H9 (cell line): ENCODE results near the gene C19orf47. TPM values are rescaled to one million over a fixed set of nuclear protein-coding genes. Genes with fewer than 3 reads are reported as not detected.

Source experiments
- DNase-seq: peaks from one replicate; pipeline ENCODE4 v3.0.0-alpha.2; 2017
- H2AFZ ChIP-seq: one replicate; pipeline ENCODE4 v1.6.1; 2013; ENCODE audit warnings: mild to moderate bottlenecking, low read length, control low read depth, moderate library complexity
- H2AK5ac ChIP-seq: 2 replicates; pipeline ENCODE4 v1.6.1; 2013; ENCODE audit warnings: low read length, control low read depth, mixed read lengths; ENCODE audit not compliant: insufficient read length
- H2BK120ac ChIP-seq: one replicate; pipeline ENCODE4 v1.6.1; 2013; ENCODE audit warnings: low read depth, mild to moderate bottlenecking, low read length, control low read depth, inconsistent platforms; ENCODE audit not compliant: poor library complexity, severe bottlenecking
- H2BK12ac ChIP-seq: 2 replicates; pipeline ENCODE4 v1.6.1; 2013; ENCODE audit warnings: low read length, control low read depth, mixed read lengths, low read depth; ENCODE audit not compliant: insufficient read length
- H2BK15ac ChIP-seq: 2 replicates; pipeline ENCODE4 v1.6.1; 2013; ENCODE audit warnings: low read depth, low read length, control low read depth
- H2BK20ac ChIP-seq: one replicate; pipeline ENCODE4 v1.6.1; 2013; ENCODE audit warnings: low read depth, mild to moderate bottlenecking, low read length, control low read depth, inconsistent platforms; ENCODE audit not compliant: poor library complexity, severe bottlenecking
- H2BK5ac ChIP-seq: 2 replicates; pipeline ENCODE4 v1.6.1; 2013; ENCODE audit warnings: low read length, control low read depth, mixed read lengths; ENCODE audit not compliant: insufficient read length
- H3K14ac ChIP-seq: 2 replicates; pipeline ENCODE4 v1.6.1; 2013; ENCODE audit warnings: low read length, control low read depth; ENCODE audit not compliant: insufficient read depth
- H3K18ac ChIP-seq: 2 replicates; pipeline ENCODE4 v1.6.1; 2013; ENCODE audit warnings: low read depth, mild to moderate bottlenecking, mixed read lengths, low read length, control low read depth; ENCODE audit not compliant: insufficient read length
- H3K23ac ChIP-seq: 2 replicates; pipeline ENCODE4 v1.6.1; 2013; ENCODE audit warnings: low read length, control low read depth, mixed read lengths, low read depth; ENCODE audit not compliant: insufficient read length
- H3K23me2 ChIP-seq: 2 replicates; pipeline ENCODE4 v1.6.1; 2013; ENCODE audit warnings: low read depth, mild to moderate bottlenecking, mixed read lengths, low read length, control low read depth; ENCODE audit not compliant: insufficient read length, poor library complexity, severe bottlenecking
- H3K27ac ChIP-seq: 2 replicates; pipeline ENCODE4 v1.5.1; 2013; ENCODE audit warnings: low read length, control low read depth, mixed read lengths, low read depth; ENCODE audit not compliant: insufficient read length
- H3K27me3 ChIP-seq: 2 replicates; pipeline ENCODE4 v1.6.1; 2013; ENCODE audit warnings: low read length, control low read depth, inconsistent platforms; ENCODE audit not compliant: insufficient read depth
- H3K4ac ChIP-seq: 2 replicates; pipeline ENCODE4 v1.6.1; 2013; ENCODE audit warnings: low read depth, mild to moderate bottlenecking, control low read depth, inconsistent platforms, low read length, moderate library complexity
- H3K4me1 ChIP-seq: 2 replicates; pipeline ENCODE4 v1.6.1; 2013; ENCODE audit warnings: low read length, control low read depth, inconsistent platforms; ENCODE audit not compliant: insufficient read depth
- H3K4me2 ChIP-seq: 2 replicates; pipeline ENCODE4 v1.6.1; 2013; ENCODE audit warnings: low read length, control low read depth, mixed read lengths; ENCODE audit not compliant: insufficient read length, insufficient read depth
- H3K56ac ChIP-seq: 2 replicates; pipeline ENCODE4 v1.6.1; 2013; ENCODE audit warnings: low read depth, mild to moderate bottlenecking, mixed read lengths, low read length, control low read depth; ENCODE audit not compliant: insufficient read length
- H3K79me1 ChIP-seq: 2 replicates; pipeline ENCODE4 v1.6.1; 2013; ENCODE audit warnings: low read depth, mild to moderate bottlenecking, moderate library complexity, low read length, control low read depth, inconsistent platforms; ENCODE audit not compliant: insufficient read depth, poor library complexity, severe bottlenecking
- H3K79me2 ChIP-seq: 2 replicates; pipeline ENCODE4 v1.6.1; 2013; ENCODE audit warnings: low read length, control low read depth, inconsistent platforms; ENCODE audit not compliant: insufficient read depth
- H3K9ac ChIP-seq: 2 replicates; pipeline ENCODE4 v1.6.1; 2013; ENCODE audit warnings: low read length, control low read depth, mixed read lengths; ENCODE audit not compliant: insufficient read length; ENCODE audit errors: extremely low read depth
- H3K9me3 ChIP-seq: one replicate; pipeline ENCODE4 v1.6.1; 2013; ENCODE audit warnings: low read depth, low read length, inconsistent platforms; ENCODE audit not compliant: control insufficient read depth
- H3T11ph ChIP-seq: one replicate; pipeline ENCODE4 v1.6.1; 2013; ENCODE audit warnings: mild to moderate bottlenecking, low read length, control low read depth, inconsistent platforms
- H4K20me1 ChIP-seq: one replicate; pipeline ENCODE4 v1.6.1; 2013; ENCODE audit not compliant: control insufficient read depth, insufficient read length, insufficient read depth
- H4K5ac ChIP-seq: 2 replicates; pipeline ENCODE4 v1.6.1; 2013; ENCODE audit warnings: low read depth, mild to moderate bottlenecking, mixed read lengths, low read length, control low read depth; ENCODE audit not compliant: insufficient read length
- H4K8ac ChIP-seq: replicated peaks from 2 replicates; pipeline ENCODE4 v1.6.1; 2013; ENCODE audit warnings: low read length, control low read depth, mixed read lengths, low read depth; ENCODE audit not compliant: insufficient read length
- H4K91ac ChIP-seq: 2 replicates; pipeline ENCODE4 v1.6.1; 2013; ENCODE audit warnings: low read depth, mild to moderate bottlenecking, moderate library complexity, mixed read lengths, low read length, control low read depth; ENCODE audit not compliant: insufficient read length
- H3K27ac Mint-ChIP-seq, 3 experiments: 2 replicates in 2 of 3; 3 replicates in 1 of 3; pipeline ENCODE4 v1.8.0; 2020 to 2021; ENCODE audit warnings: mixed read lengths in 3 of 3, mild to moderate bottlenecking in 1 of 3, moderate library complexity in 1 of 3
- H3K27me3 Mint-ChIP-seq: 2 replicates; pipeline ENCODE4 v1.8.0; 2021; ENCODE audit warnings: low read depth, mild to moderate bottlenecking, moderate library complexity, mixed read lengths
- H3K36me3 Mint-ChIP-seq, 3 experiments: 2 replicates in 2 of 3; 3 replicates in 1 of 3; pipeline ENCODE4 v1.8.0; 2020 to 2021; ENCODE audit warnings: low read depth in 3 of 3, mixed read lengths in 3 of 3; ENCODE audit not compliant: insufficient read depth in 1 of 3
- H3K4me1 Mint-ChIP-seq, 2 experiments: 2 replicates each; pipeline ENCODE4 v1.8.0; 2020; ENCODE audit warnings: mixed read lengths in 2 of 2
- H3K4me3 Mint-ChIP-seq, 2 experiments: 2 replicates in 1 of 2; 3 replicates in 1 of 2; pipeline ENCODE4 v1.8.0; 2020 to 2021; ENCODE audit warnings: mild to moderate bottlenecking in 2 of 2, mixed read lengths in 2 of 2, moderate library complexity in 1 of 2
- H3K9me3 Mint-ChIP-seq, 2 experiments: 2 replicates in 1 of 2; 3 replicates in 1 of 2; pipeline ENCODE4 v1.8.0; 2020; ENCODE audit warnings: mild to moderate bottlenecking in 2 of 2, mixed read lengths in 2 of 2, moderate library complexity in 1 of 2
- CTCF ChIP-seq: fragments of 200-600 bp; sonication (generic); conservative IDR thresholded peaks from 3 replicates; pipeline ENCODE4 v1.8.0; 2021; ENCODE audit warnings: antibody characterized with exemption, mild to moderate bottlenecking
- WGBS: extraction: QIAGEN DNeasy Blood & Tissue Kit; methylation state at CpG from one replicate; pipeline ENCODE4 v1.1.7; 2013; ENCODE audit warnings: missing lambda C conversion rate, low lambda C conversion rate, mixed read lengths; ENCODE audit not compliant: insufficient read length; ENCODE audit errors: extremely low coverage; 5-methylcytosine and 5-hydroxymethylcytosine counted together
- total RNA-seq: library from RNA; stranded (reverse); gene quantifications from 2 replicates; pipeline ENCODE4 v1.2.1, GENCODE V29; 2021

Gene C19orf47
- total RNA-seq, 1 experiment from 2014 or later: 19.4 TPM

GRCh38 chr19:40285353-40286234 lies 62.6 kb downstream of the C19orf47 start:
- no peak overlapping the region for H2AK5ac ChIP-seq
- H2BK12ac ChIP-seq: no peak overlapping the region
- no peak for TF ChIP-seq CTCF
- peaks cover 13% of the 10 kb centered on the region for H3K79me2 ChIP-seq
- H3K9ac ChIP-seq: peak overlapping the region; percentile 60
- peak overlapping the region; percentile 89 to 96 for H3K4me3 Mint-ChIP-seq
- no peak overlapping the region for H2BK5ac ChIP-seq
- H3K27ac ChIP-seq: peak overlapping the region; percentile 83
- H4K8ac ChIP-seq: no peak overlapping the region
- H3K18ac ChIP-seq: peak overlapping the region; percentile 50
- peak overlapping the region; percentile 99 to 100 (median 100) for H3K27ac Mint-ChIP-seq
- H4K91ac ChIP-seq: no peak overlapping the region
- H2BK20ac ChIP-seq: no peak overlapping the region
- H3K36me3 Mint-ChIP-seq: 0 out of 7 replicates have a peak, but pooled peaks cover 0 to under 1% (median 0%) of the 10 kb centered on the region in 3 experiments
- no peaks in the 10 kb centered on the region for H3K27me3 ChIP-seq
- peaks cover 31 to 39% of the 10 kb centered on the region in 2 experiments for H3K4me1 Mint-ChIP-seq
- no peak overlapping the region for H3K56ac ChIP-seq
- no peaks in the 10 kb centered on the region; the same call in 1 of the 2 replicates for H3K4me1 ChIP-seq
- H3K9me3 ChIP-seq: no peaks in the 10 kb centered on the region
- no peaks in the 10 kb centered on the region for H4K20me1 ChIP-seq
- H2BK120ac ChIP-seq: no peak overlapping the region
- peaks cover 9% of the 10 kb centered on the region for H3K23me2 ChIP-seq
- no CpG with 5 or more reads among the region's 42 CpGs for WGBS
- H3K23ac ChIP-seq: no peak overlapping the region
- H2BK15ac ChIP-seq: no peak overlapping the region
- no peak overlapping the region for H3T11ph ChIP-seq
- peak; percentile 99 for DNase-seq
- peak overlapping the region; percentile 83 for H2AFZ ChIP-seq
- H3K9me3 Mint-ChIP-seq: no peaks in the 10 kb centered on the region; a peak in 1 of 5 replicates
- H3K27me3 Mint-ChIP-seq: no peaks in the 10 kb centered on the region
- peak overlapping the region; percentile 90 for H3K4me2 ChIP-seq
- no peak overlapping the region for H3K4ac ChIP-seq
- peaks cover 5% of the 10 kb centered on the region for H3K79me1 ChIP-seq
- H3K14ac ChIP-seq: peak overlapping the region; percentile 69
- no peak overlapping the region for H4K5ac ChIP-seq
